ENCODE data around the gene SPTBN1.

Gene SPTBN1

DNA sequence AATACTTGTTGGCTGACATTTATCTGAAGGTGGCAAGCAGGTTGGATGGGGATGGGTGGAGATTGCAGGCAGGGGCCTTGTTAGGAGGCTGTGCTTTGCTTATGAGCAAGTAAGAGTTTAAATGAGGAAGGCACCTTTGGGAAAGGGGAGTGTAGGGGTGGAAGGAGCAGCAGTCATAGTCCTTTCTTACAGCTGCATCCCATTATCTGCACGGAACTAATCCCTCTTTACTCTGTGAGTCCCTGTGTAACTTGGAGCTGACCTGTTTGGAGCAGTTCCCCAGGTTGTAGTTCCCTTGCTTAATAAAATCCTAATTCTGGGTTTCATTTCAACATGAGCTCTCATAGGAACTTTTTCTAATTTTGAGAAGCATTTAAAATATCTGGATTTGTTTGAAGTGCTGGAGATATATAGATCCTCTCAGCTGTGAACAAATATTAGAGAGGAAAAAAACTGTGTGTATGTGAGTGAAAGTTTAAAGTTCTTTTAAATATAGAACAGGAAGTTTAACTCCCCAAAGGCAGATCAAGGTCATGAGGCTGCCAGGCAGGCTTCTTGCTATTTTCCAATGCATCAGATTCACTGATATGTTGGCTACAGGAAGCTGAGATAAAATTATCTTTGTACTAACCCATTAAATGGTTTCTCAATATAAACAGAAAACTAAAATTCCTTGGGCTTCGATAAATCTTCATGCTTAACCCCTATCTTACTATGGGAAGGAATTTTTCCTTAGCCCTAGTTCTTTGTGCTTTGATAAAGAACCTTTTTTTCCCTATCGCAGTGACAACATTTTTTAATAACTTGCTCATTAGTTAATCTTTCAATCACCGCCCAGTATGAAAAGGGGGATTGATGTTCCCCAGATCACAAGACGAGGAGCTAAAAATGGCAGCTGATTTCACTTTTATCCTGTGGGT, 162.8 kb downstream of the SPTBN1 start:
- intact Hi-C loops (cut with DNase I): no loop called here
- DNase-seq: no peak

DNA sequence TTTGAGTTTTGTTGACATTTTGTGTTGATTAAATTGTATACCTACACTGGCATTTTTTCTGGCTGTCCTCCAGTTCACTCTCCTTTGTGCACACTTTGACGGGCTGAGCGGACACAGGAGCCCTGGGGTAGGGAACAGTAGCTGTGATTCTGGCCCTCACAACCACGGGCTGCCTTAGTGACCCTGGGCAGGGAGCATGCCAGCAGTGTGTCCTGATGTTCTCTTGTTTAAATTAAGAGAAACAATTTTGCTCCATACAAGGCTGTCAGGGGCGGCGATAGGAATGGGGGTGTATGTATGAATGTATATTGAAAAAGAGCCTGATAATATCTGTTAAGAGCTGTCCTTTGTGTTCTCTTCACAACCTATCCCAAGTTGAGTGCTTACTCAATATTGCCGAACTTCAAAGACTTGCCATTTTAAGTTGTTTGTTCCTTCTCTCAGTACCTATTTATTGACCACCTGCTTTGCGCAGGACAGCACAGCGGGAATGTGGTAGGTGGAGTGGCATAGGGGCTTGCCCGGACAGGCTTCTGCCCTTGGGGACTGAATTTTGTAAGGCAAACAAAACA, 163.6 kb downstream of the SPTBN1 start:
- intact Hi-C loops (cut with DNase I): no loop called here
- DNase-seq: no peak

GRCh38 chr2:54620948-54621347, 164.8 kb downstream of the SPTBN1 start:
- DNase-seq: no peak
- intact Hi-C loops (cut with DNase I): no loop called here

DNA sequence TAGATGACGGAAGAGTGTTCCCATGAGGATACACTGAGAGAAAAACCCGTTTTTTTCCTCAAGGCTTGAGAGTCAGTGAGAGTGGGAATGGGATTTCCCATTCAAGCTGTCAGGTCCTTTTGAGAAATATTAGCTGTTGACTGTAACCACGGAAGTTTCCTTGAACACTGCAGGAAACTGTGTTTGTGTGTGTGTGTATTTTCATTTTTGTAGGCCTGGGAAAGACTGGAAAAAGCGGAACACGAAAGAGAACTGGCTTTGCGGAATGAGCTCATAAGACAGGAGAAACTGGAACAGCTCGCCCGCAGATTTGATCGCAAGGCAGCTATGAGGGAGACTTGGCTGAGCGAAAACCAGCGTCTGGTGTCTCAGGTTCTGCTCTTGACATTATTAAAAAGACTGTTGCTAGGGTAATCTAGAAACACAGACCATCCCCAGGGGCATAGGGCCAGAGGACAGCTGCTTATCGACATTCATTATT, 168.5 kb downstream of the SPTBN1 start:
- intact Hi-C loops (cut with DNase I): no loop called here
- DNase-seq: no peak

GRCh38 chr2:54626131-54626530, 170.0 kb downstream of the SPTBN1 start:
- no peak for DNase-seq
- intact Hi-C loops (cut with DNase I): no loop called here

DNA sequence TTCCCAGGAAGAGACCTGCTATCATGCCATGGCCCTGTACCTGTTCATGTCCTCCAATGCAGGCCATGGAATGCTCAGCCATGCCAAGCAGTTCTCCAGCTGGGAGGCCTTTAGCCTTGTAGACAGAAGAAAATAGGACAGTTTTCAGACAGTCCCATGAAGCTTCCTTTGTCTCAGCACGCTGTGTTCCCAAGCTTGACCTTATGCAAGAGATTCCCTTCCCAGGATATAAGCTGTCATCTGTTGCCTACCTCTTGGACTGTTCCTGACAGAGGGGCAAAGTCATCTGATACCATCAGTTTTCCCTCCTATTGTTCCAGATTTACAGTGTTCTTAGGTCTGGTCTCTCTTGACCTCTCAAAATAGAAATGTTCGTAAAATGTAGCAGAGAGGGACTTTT, 170.8 kb downstream of the SPTBN1 start:
- no peak for DNase-seq
- intact Hi-C loops (cut with DNase I): no loop called here

DNA sequence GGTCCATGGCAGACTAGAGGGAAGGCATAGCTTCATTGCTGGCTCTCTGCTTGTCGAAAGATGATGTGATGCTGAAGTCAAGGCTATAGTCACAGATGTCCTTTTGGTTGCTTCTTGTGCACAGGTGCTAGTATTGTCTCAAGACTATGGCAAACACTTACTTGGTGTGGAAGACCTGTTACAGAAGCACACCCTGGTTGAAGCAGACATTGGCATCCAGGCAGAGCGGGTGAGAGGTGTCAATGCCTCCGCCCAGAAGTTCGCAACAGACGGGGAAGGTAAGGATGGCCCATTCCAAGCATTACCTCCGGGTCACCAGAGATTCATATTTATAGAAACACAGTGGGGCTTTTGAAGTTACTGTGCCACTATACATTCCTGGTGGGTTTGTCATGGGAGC, 171.8 kb downstream of the SPTBN1 start:
- intact Hi-C loops (cut with DNase I): no loop called here

DNA sequence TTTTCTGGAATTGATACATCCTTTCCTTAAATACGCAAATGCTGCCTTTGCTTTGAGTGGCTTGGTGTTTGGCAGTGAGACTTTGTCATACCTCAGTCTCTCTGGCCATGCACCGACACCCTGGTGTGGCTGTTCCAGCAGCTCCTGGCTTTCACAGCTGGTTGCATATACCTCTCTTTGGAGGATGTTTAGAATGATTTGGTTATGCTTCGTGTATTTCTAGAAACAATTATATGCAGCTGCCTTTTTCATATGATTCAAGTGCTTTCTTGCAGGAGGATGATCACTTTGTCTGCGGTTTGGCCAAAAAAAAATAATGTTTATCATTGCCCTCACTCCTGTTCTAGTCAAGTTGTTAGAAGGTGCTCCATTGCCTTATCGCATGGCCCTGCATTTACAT, 172.3 kb downstream of the SPTBN1 start:
- intact Hi-C loops (cut with DNase I): no loop called here
- no peak for DNase-seq

More for the DNA sequence above, 171.8 kb downstream of the SPTBN1 start:
- DNase-seq: no peak

DNA sequence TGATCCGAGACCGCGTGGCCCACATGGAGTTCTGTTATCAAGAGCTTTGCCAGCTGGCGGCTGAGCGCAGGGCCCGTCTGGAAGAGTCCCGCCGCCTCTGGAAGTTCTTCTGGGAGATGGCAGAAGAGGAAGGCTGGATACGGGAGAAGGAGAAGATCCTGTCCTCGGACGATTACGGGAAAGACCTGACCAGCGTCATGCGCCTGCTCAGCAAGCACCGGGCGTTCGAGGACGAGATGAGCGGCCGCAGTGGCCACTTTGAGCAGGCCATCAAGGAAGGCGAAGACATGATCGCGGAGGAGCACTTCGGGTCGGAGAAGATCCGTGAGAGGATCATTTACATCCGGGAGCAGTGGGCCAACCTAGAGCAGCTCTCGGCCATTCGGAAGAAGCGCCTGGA, 172.8 kb downstream of the SPTBN1 start:
- intact Hi-C loops (cut with DNase I): no loop called here
- DNase-seq: peak in 1 of 10 donors; percentile 71

DNA sequence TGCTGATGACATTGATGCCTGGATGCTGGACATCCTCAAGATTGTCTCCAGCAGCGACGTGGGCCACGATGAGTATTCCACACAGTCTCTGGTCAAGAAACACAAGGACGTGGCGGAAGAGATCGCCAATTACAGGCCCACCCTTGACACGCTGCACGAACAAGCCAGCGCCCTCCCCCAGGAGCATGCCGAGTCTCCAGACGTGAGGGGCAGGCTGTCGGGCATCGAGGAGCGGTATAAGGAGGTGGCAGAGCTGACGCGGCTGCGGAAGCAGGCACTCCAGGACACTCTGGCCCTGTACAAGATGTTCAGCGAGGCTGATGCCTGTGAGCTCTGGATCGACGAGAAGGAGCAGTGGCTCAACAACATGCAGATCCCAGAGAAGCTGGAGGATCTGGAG, 173.3 kb downstream of the SPTBN1 start:
- intact Hi-C loops (cut with DNase I): no loop called here
- no peak for DNase-seq

DNA sequence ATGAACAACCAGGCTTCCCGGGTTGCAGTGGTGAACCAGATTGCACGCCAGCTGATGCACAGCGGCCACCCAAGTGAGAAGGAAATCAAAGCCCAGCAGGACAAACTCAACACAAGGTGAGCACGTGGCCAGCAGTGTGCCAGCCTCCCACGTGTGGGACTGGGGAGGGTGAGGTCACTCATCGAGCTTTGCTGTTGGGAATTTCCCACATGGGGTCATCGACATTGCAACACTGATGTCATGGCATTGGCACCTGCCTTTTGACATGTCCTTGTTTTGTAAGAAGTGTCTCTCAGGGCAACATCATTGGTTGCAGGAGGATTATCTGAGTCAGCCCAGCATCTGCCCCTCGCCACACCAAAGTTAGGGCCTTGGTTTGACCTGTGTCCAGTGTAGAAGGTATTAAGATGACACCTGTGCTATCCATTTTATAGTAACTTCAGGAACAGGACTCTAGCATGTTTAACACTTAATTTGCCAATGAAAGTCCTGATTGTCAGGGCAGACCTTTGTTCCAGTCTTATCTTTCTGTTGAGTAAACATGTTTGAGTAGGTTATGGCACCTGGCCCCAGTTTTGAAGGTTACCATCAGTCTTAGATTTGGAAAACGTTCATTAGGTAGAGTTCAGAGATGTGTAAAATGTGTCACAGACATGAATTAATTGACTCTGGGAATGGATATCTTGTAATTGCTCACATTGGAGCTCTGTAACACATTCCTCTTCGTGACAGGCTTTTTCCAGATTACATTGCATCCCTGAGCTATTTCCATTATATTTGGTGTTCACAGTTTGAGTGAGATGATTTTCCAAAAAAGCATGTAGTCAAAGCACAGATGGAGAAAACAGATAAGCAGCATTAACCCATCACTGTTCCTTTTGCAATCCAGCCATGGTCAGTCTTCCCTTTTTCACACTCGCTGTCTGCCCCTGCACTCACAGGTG, 174.1 kb downstream of the SPTBN1 start:
- no peak for DNase-seq
- intact Hi-C loops (cut with DNase I): no loop called here

- no peak for DNase-seq
- intact Hi-C loops (cut with DNase I): no loop called here
Observed at GRCh38 chr2:54630858-54631497, 174.9 kb downstream of the SPTBN1 start.

DNA sequence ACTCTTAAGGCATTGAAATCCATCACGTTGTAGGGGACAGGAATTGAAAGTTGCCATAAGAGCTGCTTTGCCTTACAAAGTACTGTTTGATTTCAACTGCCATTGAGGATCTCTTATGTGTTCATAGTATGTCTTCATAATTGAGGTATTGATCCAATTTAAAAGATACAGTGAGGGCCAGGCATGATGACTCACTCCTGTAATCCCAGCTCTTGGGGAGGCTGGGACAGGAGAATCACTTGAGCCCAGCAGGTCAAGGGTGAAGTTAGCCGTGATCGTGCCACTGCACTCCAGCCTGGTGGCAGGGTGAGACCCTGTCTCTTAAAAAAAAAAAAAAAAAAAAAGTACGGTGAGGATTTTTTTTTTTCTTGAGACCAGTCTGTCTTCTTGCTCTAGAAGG, 175.6 kb downstream of the SPTBN1 start:
- intact Hi-C loops (cut with DNase I): no loop called here
- no peak for DNase-seq

- intact Hi-C loops (cut with DNase I): no loop called here
- no peak for DNase-seq
Observed at GRCh38 chr2:54632733-54633692, 176.9 kb downstream of the SPTBN1 start.

GRCh38 chr2:54634021-54634420, 177.9 kb downstream of the SPTBN1 start:
- intact Hi-C loops (cut with DNase I): no loop called here
- DNase-seq: no peak

DNA sequence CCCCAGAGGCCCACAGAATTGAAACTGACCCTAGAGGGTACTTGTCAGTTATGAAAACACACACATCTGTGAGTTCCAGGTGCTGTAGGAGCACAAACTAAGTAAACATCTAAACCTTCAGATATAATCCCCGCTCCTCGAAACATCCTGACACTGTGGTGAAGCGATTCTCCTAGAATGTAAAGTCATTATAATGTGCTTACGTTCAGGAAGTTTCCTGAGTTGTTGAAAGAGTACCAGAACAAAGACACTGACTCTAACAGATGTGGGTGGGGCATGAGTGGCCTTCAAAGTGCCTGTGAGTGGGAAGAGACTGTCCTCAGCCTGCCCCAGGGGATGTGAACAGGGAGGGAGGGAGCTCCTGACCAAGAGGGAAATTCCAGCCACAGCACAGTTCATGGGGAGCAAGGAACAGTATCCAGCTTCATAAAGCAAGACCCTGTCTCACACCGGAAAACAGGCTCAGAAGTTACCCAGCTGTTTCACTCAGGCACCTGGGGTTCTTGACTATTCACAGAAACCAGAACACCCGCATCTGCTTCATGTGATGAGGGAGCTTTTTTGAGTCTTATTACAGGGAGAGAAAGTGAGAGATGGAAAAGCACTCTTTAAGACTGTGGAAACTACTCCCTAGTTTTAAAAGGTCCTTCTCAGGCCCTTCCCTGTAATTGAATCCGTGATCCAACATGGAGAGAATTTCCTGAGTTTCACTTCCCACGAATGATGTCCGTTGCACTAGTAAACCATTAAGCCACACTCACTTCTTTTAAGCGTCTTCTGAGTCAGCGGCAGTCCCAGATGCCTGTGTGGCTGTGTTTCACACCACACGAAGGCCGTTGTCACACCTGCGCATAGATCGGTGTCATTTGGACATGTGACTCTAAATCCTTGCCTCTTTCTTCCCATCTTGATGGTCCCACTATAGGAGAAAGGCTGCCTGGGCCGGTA, 178.7 kb downstream of the SPTBN1 start:
- no peak for DNase-seq
- intact Hi-C loops (cut with DNase I): no loop called here

DNA sequence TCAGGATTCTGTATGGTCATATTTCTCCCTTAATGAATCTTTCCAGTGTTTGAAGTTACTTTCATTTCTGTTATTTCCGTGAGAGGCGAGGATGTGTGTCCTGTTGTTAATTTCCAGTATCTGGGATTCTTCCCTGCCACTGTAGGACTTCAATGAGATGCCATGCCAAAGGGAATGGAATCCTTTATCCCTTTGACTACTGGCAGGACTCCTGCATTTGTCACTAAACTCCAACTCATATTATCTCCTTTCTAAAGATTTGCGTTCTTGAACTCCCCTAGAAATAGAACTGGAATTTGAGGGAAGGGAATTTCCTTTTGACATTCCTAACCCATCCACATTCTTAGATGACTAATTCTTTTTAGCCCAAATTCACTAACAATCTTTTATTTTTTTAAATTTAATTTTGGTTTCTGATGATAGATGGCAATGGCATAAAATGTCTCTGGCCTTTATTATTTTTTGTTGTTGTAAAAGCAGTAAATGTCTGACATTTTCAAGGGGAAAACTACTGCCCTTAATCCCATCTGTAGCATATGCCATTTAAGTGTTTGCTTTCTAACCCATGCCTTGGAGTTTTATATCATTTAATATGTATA, 179.5 kb downstream of the SPTBN1 start:
- no peak for DNase-seq
- intact Hi-C loops (cut with DNase I): no loop called here

Data from posterior cingulate gyrus (tissue), 11 donors.